GM19238 (cell line): ENCODE measurements around the gene BHMT.

ENCODE experiments used
- DNase-seq: peaks from one replicate; pipeline ENCODE4 v3.0.0; 2011; ENCODE audit warnings: low spot score; ENCODE audit not compliant: insufficient read length

Gene BHMT, protein sequence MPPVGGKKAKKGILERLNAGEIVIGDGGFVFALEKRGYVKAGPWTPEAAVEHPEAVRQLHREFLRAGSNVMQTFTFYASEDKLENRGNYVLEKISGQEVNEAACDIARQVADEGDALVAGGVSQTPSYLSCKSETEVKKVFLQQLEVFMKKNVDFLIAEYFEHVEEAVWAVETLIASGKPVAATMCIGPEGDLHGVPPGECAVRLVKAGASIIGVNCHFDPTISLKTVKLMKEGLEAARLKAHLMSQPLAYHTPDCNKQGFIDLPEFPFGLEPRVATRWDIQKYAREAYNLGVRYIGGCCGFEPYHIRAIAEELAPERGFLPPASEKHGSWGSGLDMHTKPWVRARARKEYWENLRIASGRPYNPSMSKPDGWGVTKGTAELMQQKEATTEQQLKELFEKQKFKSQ

DNA sequence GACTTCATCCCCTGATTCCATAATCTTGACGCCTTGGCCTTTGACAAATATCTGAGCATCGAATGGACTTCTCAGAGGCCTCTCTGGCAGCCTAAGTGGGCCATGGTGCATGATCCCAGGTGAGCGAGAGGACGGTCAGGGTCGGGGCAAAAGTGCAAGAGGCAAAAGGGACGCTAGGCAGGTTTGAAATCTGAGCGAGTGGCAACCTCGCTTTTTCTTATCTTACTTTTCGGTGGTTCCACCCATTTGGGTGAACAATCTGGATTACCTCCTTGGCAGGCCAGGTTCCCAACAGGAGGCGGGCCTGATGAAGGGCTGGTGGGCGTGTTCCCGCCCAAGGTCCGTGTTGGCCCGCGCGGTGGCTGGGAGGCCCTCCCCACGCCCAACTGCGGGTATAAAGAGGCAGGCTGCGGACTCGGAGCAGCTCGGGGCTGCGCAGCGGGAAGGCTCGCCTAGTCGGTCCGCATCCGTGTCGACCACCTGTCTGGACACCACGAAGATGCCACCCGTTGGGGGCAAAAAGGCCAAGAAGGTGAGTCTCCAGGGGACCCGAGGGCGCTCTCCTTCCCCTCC is at the start of gene BHMT:
BHMT (plus strand) TSS at position 423 of the 573 bp plus-strand sequence; CDS start at position 500, 77 bp downstream.
- DNase-seq: no peak

DNA sequence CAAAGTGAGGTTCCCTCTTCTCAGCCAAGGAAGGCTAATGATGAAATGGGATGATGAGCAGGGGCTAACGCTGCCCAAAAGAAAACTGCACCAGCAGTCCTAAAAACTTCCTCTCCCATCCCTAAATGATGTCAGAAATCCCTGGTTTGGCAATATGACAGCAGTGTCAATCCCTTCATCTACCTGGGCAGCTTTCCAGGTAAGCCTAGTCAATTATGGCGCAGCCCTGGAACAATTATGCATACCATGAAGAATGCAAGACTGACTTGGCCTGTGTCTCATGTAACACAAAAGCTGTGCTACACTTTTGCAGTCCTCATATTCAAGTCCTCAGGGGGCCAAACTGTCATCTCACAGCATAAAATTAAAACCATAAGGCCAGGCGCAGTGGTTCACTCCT is 49.2 kb upstream of the BHMT start:
- DNase-seq: no peak

DNA sequence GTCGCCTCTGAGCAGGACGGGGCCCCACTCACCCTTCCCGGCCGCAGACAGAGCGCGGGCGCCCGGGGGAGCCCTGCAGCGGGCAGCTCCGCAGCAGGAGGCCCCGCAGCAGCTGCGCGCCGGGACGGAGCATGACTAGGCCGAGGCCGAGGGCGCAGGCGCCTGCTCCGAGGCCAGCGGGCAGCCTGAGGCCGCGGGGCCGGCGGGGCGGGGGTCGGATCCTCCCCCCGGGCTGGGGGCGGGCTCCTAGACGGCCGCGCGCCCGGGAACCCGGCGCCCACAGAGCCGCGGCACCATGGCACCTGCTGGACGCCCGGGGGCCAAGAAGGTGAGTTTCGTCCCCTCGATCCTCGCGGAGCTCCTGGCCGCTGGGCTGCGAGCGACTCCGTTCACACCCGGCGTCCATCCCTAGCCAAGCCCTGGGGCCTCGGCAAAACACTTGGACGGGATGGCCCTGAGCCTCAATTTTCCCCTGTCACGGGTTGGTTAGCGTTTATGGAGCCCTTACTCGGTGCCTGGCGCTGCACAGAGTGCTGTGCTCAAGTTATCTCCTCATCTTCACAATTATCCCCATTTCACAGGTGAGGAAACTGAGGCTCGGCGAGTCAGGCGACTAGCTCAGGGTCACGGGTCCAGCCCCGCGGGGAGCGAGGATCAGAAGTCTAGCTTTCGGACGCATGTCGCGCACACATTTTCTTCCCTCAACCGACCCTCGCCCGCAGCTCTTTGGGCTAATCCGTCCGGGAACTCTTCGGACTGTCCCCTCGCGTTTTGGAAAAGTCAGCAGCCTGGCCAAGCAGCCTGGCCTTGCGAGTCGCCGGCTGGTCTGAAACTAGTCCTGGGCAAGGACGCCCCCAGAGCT is 41.9 kb upstream of the BHMT start, which contains the start of the genes BHMT2 and DMGDH:
BHMT2 (plus strand) TSS at position 280 of the 862 bp plus-strand sequence; CDS start at position 296, 16 bp downstream.
DMGDH (minus strand) TSS at position 187 of the 862 bp plus-strand sequence; CDS start at position 133, 54 bp downstream.
- no peak for DNase-seq

DNA sequence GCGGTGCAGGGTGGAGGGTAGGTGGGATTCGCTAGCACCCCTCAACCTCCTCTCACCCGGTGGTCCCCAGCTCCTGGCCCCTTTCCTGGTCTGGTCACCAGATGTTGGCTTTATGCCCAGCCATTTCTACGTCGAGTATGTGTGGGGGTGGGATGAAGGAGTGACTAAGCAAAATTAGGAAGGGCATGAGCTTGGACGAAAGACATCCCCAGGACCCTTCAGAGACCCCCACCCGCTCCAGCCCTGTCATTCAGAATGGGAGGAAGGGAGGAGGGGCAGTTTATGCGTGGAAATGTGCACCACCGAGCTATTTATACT is 41.3 kb upstream of the BHMT start:
- no peak for DNase-seq

DNA sequence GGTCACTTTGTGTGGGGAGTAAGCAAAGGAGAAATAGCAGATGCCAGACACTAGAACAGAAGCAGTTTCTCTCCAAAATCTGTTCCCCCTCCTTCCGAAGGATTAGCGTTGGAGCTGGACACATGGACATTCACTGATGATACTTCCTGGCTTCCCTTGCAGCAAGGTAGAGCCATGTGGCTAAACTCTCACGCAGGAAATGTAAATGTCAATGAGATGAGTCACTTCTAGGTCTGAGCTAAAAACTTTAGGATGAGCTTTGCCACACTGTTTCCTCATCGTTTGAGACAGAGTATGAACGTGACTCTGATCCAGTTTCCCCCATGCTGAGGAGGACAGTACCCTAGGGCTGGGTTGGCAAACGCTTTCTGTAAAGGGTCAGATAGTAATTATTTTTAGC is 37.0 kb upstream of the BHMT start:
- DNase-seq: no peak

DNA sequence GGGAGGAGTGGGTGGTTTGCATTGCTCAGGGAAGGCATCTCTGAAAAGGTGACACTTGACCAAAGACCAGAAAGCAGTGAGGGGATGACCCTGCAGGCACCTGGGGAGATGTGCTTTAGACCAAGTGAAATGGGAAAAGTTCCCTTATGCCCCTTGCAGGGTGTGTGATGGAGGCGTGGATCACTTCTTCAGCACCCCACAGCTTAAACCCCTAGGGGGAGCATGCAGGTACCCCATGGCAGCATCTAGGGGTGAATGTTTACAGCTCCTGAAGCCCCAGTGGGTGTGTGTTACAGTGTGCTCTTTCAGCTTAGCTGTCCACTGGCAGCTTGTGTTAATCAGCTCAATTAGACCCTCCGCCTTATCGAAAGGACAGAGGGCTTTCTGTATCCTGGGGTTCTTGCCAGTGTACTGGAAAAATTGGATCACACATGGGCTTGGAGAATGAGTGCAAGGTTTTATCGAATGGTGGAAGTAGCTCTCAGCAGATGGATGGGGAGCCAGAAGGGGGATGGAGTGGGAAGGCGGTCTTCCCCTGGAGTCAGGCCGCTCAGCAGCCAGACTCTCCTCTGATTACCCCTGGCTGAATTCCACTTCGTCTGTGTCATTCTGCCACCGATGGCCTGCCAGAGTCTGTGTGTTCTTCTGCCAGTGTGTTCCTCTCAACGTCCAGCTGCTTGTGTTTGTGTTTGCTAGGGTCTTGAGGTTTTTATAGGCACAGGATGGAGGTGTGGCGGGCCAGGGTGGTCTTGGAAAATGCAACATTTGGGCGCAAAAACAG is 35.8 kb upstream of the BHMT start:
- DNase-seq: no peak

DNA sequence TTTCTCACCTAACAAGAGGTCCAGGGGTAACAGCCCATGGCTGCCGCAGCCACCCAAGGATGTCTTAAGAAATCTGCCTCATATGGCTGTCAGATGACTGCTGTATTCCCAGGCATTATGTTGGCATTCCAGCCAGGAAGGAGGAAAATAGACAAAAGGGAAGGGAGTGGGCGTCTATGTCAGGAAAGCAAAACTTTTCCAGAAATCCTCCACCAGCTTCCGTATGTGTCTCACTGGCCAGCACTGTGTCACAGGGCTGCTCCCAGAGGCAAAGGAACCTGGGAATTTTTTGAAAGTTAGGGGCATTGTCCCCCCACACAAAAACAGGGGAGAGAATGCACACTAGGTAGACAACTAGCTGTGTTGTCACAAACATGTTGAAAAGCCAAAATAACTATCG is 34.8 kb upstream of the BHMT start:
- no peak for DNase-seq

DNA sequence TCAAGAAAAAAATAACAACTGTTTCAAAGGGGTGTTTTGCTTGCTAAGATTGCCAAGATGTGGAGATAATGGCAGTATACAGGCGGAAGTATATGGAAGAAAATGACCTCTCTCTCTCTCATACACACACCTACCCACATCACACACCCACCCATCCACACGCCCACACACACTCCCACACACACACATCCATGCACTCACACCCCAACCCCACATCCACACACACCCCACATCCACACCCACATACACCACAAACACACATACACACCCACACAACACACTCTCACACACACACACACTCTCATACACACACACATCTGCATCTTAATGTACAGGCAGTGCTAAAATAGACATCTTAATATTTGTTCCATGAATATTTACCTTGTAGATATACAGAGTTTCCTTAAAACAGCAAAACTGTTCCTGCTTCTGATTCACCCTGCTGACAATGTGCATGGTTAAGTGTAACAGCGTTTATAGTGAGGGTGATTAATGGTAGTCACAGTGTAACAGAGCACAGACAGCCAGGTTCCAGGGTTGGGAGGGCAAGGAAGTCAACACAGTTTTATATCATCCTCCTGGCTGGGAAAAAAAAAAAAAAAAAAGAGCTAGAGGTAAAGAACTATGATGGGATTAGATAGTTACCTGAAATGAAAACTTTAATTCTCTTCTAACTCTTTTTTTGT is 33.8 kb upstream of the BHMT start:
- DNase-seq: no peak

DNA sequence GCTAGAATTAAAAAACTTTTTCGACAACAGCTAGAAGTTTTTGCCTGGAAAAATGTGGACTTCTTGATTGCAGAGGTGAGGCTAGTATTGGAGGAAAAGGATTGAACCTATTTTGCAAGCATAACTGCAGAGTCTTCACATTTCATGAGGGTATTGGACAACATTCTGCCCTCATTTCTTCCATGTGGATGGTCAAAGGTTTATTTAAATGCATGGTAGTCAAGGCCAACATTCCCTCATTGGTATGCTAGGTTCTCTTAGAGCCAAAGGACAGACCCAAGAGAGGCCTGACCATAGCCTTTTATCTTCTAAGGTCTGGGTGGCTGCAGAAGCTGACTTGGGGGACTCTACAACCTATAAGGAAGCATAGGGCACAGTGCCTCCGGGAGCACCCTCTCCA is 30.8 kb upstream of the BHMT start:
- DNase-seq: no peak

DNA sequence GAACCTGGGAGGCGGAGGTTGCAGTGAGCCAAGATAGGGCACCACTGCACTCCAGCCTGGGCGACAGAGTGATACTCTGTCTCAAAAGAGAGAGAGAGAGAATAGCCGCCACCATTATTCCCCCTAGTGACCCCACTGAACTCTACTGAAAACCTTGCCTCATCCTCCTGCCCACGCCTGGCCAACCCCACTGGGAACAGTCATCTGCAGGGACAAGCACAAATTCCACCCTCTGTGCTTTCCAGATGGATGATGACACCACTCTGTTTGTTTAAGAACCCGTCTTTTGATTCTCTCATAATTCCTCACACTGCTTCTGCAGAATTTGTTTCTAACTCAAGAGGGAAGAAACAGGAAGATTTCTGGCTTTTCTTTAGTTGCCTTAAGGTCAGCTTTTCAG is 29.8 kb upstream of the BHMT start:
- no peak for DNase-seq

DNA sequence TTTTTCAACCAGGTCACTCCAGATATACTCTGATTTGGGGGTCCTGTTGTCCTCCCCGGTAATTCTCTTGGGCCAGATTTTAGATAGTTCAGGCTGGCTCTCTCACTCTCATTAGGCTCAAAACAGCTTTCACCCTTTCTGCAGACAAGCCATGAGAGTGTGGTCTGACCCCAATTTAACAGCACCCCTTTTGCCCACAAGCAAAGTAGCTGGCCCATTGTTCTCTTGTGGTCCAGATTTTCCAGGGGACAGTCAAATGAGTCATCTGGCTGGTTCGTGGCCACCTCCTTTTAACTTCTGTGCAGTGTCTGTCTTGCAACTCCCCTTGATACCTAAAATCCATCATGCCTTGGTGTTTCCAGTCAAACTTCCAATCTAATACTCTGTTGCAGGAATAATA is 25.5 kb upstream of the BHMT start:
- no peak for DNase-seq

DNA sequence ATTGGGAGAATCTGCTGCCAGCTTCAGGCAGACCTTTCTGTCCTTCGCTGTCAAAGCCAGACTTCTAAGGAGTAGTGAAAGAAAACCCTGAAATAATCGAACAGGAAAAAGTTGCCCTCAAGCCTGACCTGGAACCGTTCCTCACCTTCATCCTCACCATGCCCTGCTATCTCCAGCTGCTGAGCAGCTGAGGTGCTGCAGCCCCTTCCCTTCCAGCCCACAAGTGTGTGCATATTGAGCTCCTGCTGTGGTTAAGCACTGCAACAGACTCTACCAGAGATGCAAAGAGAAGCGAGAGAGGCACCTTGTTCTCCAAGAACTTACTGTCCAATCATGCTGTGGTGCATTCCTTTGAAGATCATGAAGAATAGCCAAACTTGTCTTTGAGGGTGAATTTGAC is 23.1 kb upstream of the BHMT start:
- DNase-seq: no peak

DNA sequence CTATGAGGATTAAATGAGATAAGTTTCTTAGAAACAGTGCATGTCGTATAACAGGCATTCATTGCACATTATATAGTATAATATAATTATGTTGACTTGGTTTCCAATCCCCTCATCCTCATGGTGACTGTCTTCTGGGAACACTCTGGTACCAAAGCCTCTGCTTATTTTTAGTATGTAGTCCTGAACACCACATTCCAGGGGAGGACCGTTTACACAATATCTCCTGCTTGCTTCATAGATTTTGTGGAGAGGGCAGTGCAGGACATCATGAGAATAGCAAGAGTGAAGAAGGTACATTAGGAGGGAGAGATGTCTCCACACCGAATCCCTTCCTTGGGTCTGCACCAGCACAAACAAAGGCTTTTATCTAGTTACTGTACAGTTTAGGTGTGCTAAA is 20.5 kb upstream of the BHMT start:
- no peak for DNase-seq

DNA sequence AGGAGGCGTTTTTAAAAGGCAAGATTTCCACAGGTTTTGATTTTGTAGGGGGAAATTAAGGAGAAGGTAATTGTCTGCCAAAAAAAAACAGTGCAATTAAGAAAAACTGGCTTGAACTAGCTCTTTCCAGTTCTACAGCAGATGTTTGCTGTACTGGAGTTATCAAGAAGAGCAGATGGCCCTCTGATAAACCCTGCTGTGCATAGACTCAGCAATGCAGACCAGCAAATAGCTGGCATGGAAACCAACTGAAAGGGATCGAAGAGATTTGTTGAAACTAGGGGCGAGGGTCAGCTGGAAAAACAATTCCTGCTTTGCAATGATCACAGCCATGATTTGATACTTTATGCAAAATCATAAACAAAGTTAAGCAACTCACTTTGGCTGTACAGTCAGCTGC is 17.8 kb upstream of the BHMT start:
- no peak for DNase-seq

DNA sequence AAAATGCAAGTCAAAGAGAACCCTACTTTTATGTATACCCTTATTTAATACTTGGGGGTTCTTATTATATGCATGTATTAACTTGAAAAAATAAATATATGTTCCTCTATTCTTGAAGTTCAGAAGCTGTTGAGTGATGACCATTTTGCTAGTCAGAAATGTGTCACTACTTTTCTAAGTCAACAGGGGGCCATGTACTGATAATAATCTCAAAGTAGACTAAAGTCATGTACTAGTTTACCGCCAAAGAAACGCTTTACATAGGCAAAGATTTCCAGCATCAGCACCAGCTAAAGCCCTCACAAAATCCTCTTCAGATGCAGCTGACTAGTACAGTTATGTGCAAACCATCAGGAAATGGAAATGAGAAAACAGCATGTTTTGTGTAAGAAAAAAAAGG is 5.7 kb upstream of the BHMT start:
- no peak for DNase-seq

DNA sequence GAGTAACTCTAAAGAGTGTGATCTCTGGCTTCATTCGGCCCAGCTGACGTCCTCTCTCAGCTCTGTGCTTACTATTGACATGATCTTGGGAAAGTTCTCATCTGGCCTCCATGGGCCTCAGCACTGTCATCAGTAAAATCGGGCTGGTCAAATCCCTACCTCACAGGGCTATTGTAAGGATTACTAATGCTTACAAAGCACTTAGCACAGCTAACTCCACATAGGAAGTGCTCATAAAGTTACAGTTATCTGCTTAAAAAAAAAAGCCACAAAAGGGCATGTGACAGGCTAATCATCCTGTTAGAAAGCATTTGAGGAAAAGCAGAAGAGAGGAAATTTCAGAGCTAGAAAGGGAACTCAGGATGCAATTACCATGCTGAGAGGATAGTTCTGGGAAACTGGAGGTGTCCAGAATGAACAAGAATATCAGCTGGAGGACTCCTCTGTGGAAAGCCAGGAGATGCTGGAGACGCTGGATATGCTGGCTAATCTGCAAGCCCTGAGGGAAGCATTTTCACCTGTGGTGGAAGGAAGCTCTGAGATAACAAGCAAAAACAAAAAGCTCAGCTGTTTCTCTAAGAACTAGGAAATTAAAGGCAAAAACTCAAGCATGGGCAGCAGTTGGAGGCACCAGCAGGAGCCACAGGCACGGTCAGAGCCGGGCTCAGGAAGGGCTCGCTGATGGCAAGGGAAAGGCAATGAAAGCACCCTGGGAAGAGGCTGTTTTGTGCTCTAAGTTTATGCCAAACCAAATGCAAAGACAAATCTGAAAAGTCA is 4.4 kb upstream of the BHMT start:
- no peak for DNase-seq

DNA sequence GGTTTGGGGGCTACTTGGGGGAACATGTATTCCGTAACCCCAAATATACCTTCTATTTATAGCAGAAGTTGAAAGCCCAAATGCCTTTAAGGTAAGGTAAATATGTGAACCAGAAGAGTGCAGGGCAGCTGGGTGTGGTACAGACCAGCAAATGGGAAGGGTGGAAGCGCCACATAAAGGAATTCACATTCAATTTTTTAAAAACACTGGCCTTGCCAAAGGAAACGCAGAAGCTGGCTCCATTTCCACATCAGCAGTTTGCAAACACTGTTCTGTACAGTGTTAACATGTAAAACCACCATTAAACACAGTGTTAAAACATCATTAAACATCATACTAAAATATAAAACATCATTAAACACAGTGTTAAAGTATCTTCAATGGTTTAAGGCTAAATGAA is 3.5 kb upstream of the BHMT start:
- DNase-seq: no peak

DNA sequence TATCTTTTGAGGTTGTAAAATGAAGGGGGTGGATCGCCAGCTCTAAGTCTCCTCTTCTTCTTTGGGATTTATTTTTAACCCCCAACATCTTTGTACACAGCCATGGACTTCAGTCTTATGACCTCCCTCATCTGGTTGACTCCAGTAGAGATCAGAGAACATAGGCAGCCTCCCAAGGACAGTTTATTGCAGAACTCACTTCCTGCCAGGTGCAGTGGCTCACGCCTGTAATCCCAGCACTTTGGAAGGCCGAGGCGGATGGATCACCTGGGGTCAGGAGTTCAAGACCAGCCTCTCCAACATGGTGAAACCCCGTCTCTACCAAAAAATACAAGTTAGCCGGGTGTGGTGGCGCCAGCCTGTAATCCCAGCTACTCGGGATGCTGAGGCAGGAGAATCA is 2.8 kb upstream of the BHMT start:
- no peak for DNase-seq

DNA sequence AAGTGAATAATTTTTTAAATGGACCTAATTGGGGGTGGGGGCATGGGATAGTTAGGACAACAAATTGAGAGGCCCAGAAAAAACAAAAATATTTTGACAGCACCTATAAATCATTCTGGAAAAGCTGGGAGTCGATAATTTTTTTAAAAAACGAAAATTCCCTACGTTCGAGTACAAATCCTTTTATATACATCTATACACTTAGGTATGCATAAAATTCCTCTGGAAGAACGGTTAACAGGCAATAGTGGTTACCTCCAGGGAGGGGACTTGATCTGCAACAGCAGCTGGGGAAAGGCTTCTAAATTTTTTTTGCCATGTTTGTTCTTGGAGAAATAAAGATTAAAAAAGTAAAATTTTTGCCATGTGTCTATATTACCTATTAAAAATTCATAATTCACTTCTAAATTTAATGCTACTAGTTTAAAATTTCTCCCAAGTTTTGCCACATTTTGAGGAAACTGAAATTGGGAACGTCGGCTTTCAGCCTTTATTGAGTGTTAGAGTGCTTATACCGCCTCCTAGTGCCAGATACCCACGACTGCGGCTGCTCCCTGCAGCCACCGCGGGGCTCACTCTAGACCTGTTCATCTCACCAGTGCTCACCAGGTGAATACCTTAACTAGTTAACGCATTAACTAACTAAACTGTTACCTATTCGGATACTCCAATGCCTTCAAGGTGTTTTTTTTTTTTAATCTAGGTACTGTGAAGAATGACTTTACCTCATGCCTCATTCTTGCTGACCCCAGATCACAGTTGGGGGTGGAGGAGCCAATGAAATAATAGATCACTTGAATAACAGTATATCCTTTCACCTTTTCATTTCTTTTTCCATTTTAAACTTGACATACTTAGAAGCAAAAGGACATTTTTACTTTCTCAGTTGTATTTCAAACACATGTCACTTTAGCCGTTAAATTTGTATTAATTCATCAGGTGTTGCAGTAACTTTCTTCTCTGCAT is 1.8 kb upstream of the BHMT start:
- DNase-seq: peak; percentile 27
